GM21367 (cell line): ENCODE results near the gene TMA7B.

Source experiments
- ATAC-seq: cut with Tn5 transposase; IDR thresholded peaks from one replicate; pipeline ENCODE4 v1.9.1; 2021; ENCODE audit not compliant: unreplicated experiment

The TMA7B gene

DNA sequence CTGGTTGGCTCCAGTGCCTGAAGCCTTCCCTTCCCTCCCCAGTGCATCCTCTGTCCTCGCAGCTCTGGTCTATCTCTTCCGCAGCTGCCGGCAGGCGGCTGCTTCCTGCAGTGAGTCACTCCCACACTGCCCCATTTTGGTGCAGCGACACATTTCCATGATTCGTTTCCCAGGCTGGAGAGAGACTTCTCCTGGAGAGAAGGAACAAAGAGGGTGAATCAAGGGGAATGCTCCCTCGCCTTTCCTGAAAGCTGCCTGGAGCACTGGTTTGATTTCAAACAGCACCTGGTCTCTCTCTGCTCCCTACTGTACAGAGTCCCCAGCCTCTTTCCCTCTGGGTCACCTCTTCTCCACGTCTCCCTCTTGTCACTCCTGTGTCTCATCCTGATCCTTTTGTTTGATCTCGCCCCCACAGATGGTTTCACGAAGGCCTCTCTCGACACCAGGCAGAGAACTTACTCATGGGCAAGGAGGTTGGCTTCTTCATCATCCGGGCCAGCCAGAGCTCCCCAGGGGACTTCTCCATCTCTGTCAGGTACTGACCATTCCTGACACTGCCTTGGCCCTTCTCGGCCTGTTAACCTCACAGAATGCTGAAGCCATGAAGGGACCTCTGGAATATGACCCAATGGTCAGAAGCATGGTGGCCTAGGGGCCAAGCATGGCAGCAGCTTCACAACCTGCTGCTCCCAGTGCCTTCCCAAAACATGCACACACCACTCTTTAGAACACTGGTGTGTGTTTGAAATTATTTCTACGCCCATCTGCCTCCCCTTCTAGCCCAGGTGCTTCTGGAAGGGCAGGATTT, at the start of gene TMA7B:
Gene TMA7B (plus strand): TSS at position 758 of the 808 bp plus-strand sequence. CDS start 3,978 bp downstream, outside the sequence.
- no peak for ATAC-seq

- no peak for ATAC-seq
Measured at GRCh38 chr22:39910876-39911613, 49.2 kb upstream of the TMA7B start.

GRCh38 chr22:39913321-39913720, 46.9 kb upstream of the TMA7B start:
- ATAC-seq, result no peak

DNA sequence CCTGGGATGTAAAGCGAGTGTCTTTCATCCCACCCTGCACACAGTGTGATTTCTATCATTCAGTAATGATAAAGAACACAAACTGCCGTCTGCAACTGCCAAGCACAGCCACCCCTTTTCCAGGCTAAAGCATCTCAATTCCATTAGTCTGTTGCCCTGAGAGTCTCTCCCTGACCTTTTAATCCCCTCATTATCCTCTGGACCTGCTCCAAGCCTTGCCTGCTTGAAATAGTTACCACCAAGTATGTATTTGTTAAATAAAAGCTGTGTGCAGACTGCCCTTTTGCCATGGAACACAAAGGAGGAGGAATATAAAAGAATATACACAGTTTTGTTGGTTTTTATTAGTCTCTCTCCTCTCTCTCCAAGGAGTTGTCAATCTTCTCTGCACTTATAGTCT, 46.3 kb upstream of the TMA7B start:
- no peak for ATAC-seq

GRCh38 chr22:39914584-39914983, 45.6 kb upstream of the TMA7B start:
- ATAC-seq, result no peak

DNA sequence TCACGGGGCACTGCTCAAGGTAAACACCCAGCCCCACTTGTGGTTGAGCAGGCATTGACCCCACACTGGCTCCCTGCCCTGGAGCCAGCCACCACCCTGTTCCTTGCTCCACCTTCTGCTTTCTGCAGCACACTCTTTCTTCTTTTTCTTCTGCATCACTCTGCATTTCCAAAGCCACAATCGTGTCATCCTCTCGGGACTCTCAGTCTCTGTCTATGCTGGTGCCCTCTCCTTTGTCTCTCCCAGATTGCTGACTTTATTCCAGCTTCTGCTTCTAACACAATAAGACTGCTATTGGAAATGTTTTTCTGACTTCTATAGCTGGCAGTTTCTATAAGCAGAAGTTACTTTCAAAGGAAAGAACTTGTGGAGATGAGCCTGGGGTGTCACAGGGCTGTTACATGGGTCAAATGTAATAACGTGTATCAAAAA, 44.9 kb upstream of the TMA7B start:
- no peak for ATAC-seq

- ATAC-seq, result no peak
Measured at GRCh38 chr22:39916496-39916895, 43.7 kb upstream of the TMA7B start.

DNA sequence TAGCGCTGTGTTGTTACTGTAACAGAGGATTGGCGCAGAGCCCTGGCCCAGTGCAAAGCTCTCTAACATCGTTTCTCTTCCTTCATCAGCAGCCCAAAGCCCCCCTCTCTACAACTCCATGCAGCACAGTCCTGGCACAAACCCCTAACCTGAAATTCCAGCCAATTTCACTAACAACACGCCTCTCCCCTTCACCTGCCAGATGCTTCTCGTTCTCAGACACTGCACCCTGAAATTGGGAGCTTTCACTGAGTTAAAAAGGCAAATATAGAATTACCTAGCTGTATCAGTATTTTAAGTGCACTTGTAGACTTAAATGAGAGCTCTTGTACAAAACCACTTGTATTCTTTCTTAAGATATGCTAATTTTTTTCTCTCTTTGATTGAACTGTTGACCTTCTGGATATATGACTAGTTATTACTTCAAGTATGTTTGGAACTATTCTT, 43.0 kb upstream of the TMA7B start:
- ATAC-seq, result no peak

DNA sequence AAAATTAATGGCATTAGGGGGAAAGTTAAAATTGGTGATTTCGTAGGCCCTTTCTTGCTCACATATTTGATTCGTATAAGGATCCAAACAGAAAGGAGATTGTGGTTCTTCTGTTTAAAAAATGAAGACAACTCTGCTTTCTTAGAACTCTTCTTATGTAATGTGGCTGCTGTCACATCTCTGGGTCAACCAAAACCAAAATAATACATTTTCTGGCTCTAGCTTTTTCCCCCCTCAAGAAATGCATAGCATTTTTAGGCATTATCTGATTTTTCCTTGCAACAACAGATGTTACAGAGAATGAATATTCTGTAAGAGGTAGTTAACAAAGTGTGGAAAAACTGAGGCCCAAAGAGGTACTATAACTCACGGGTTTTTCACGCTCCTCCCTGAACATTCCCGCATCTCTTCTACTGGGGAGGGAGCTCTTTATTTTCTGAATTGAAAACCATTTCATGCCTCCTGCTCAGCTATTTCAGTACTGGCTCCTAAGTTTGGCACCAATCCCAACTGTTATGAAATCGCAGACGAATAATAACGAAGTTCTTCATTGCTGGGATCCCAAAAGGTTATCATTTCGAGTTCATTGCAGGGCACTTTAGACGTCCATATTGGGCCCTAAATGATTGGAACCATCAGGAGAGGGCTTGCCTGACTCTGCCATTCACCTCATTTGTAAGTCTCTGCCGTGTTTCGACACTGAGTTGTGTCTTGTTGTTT, 42.3 kb upstream of the TMA7B start:
- ATAC-seq, result no peak

DNA sequence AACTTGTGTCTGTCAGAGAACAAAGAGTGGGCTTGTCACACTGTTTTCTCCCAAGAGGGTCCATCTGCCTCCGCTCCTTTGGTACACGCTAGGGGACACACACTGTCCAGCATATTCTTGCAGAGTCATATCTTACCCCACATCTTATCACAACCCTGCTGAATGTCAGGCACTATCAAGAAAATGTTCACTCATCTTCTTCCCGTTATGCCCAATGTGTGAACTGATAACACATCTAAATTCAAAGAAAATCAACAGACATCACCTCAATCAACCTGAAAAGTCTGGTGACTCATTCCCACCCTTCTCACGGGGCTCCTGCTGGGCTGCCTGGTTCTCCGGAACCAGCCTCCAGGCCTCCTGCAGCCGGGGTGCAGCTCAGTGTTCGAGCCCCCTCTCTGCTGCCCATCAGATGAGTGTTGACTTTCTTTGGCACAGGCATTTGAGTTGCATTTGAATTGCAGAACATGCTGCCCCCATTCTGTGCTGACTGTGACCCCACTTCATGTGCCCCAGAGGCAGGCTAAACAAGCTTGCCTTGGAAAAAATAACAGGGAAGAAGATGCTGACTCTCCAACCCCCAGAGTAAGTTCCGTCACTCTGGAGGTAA, 40.0 kb upstream of the TMA7B start:
- ATAC-seq, result no peak

GRCh38 chr22:39923696-39924095, 36.5 kb upstream of the TMA7B start:
- no peak for ATAC-seq

DNA sequence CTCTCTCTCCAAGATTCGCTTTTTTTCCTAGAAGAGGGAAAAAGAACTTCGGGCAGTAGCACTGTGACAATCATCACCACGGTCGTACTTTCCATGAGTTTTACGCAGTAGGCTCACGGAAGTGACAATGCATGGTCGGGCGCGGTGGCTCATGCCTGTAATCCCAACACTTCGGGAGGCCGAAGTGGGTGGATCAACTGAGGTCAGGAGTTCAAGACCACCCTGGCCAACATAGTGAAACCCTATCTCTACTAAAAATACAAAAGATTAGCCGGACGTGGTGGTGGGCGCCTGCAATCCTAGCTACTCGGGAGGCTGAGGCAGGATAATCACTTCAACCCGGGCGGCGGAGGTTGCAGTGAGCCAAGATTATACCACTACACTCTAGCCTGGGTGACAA, 35.9 kb upstream of the TMA7B start:
- no peak for ATAC-seq

- no peak for ATAC-seq
Measured at GRCh38 chr22:39925273-39925672, 34.9 kb upstream of the TMA7B start.

- ATAC-seq, result no peak
Measured at GRCh38 chr22:39925909-39926679, 34.1 kb upstream of the TMA7B start.

GRCh38 chr22:39926753-39927152, 33.4 kb upstream of the TMA7B start:
- ATAC-seq, result no peak

DNA sequence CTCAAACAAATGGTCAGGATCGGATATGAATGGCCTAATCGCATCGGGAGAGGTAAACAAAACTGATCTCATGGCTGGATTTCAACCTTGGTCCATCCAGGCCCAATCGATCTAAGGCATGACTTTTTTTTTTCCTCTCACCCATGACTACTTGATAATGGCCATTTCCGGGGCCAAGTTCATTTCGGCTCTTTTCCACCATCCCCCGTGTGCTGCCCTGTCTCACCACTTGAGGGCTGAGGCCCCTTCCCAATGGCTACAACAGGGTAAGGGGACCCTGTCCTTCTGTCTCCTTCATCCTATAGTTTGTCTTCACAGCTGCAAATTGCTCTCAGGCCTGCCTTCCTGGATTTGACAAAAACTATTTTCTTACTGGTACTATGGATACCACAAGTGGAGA, 32.7 kb upstream of the TMA7B start:
- ATAC-seq, result no peak

DNA sequence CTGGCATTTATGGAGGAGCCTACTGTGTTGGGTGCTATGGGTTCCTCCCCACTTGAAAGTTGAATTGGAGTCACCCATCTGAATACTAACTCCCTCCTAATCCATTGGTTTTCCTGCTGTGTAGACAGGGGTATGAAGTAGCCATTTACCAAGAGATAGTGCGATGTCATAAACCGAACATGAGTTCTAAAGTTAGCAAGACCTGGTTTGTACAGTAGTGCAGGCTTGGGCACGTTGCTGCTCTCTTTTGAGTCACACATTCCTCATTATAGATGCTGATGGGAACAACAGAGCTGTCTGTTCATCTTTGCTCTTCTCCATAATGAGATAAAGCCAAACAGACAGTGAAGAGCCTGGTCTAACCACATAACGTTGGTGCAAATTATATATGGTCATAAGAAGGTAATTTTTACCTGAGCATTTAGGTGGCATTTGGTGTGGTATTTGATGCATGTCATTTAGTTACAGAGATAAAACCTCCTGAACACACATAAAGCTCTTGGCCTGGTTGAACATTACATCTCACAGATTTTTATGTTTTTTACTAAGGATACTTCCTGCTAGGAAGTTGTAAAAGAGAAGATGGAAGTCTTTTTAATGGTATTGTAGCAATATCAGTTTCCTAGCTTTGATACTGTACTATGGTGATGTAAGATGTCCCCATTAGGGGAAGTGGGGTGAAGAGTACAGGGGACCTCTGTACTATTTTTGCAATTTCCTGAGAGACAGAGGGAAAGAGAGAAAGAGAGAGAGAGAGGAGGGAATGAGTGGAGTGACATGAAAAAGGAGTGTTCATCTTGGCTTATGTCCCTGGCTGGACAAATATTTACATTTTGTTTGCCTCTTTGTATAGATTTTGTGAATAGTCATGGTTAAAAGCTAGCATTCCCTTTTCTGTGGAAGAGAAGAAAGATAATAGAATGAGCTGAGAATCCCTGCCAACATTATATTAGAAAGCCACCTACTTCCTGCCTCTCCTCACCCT, 31.4 kb upstream of the TMA7B start:
- ATAC-seq, result no peak

DNA sequence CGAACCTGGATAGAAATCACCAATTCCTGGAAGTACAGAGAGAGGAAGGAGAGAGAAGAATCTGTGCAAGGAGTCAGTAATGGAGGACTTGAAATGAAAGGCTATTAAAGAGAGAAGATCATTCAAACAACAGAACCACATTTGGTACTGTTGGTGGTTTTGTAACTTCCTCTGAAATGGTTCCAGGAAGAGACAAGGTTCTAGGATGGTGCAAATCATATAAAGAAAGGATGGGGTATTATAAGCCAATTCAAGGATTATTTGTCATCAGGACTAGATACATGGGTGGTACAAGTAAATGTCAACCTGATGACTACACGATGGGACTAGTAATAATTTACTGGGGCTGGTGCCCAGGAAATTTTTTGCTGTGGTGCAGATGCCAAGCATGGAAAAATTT, 28.9 kb upstream of the TMA7B start:
- ATAC-seq, result no peak

DNA sequence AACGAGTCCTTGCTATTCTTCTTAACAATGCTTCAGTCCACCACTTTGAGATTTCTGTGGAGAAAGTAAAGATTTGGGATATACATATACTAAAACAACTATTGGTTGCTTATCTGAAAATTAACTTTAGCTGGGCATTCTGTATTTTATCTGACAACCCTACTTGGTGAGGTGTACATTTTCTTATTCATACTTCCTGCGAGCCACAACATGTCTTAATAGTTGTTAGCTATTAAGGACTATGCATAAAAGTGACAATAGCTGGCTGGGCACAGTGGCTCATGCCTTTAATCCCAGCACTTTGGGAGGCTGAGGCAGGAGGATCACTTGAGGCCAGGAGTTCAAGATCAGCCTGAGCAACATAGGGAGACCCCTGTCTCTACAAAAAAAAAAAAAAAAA, 28.0 kb upstream of the TMA7B start:
- ATAC-seq, result no peak
